Peyer's patch (tissue), 4 donors: ENCODE measurements around the gene MXRA7. TPM values are rescaled to one million over a fixed set of nuclear protein-coding genes. Genes with fewer than 3 reads are reported as not detected.
"Not testable (repeated sequence)": the region's sequence is repeated elsewhere in the genome, so short reads cannot be mapped to it uniquely, and the experiment has no call there.

Experiments used
- DNase-seq, 3 donors: peaks; one replicate each; pipeline ENCODE4 v3.0.0-alpha.2; 2017 to 2019
- H3K27ac ChIP-seq, 4 donors: fragments of 200-600 bp; sonication (generic); one replicate each; pipeline ENCODE4 v1.5.1; 2016 to 2019
- H3K27me3 ChIP-seq, 2 donors: fragments of 200-600 bp; sonication (generic); one replicate each; pipeline ENCODE4 v1.5.1; 2019
- H3K36me3 ChIP-seq, 3 donors: fragments of 200-600 bp; sonication (generic); one replicate each; pipeline ENCODE4 v1.5.1; 2016 to 2019
- H3K4me1 ChIP-seq, 4 donors: fragments of 200-600 bp; sonication (generic); one replicate each; pipeline ENCODE4 v1.5.1; 2016 to 2019
- H3K4me3 ChIP-seq, 4 donors: fragments of 200-600 bp; sonication (generic); 1 replicate in 3 of 4; 2 replicates in 1 of 4; pipeline ENCODE4 v1.5.1; 2016 to 2019; ENCODE audit warnings: mild to moderate bottlenecking in 1 of 4
- H3K9me3 ChIP-seq, 4 donors: fragments of 200-600 bp; sonication (generic); one replicate each; pipeline ENCODE4 v1.5.1; 2016 to 2019; ENCODE audit warnings: mild to moderate bottlenecking in 1 of 4
- CTCF ChIP-seq, 6 experiments: fragments of 450-650 bp in 4 of 6; fragments of 200-600 bp in 2 of 6; sonication (generic) in 1 of 6; IDR thresholded peaks; one replicate each; pipeline ENCODE4 v1.5.1; 2017 to 2019; ENCODE audit warnings: antibody characterized with exemption in 6 of 6, mild to moderate bottlenecking in 3 of 6, moderate library complexity in 1 of 6
- POLR2A ChIP-seq, 2 donors: fragments of 450-650 bp; IDR thresholded peaks; one replicate each; pipeline ENCODE4 v1.5.1; 2017; ENCODE audit warnings: antibody characterized with exemption in 2 of 2, mild to moderate bottlenecking in 2 of 2, moderate library complexity in 2 of 2
- total RNA-seq, 4 donors: library from RNA; depleted of rRNA; stranded (reverse); fragments of >200 nt; gene quantifications; one replicate each; pipeline ENCODE4 v1.1.0, GENCODE V29; 2016

Gene MXRA7
- total RNA-seq, 4 donors from 2014 or later = 9.1 to 27.3 (median 23.4) TPM

GRCh38 chr17:76642032-76642561 is 68.7 kb downstream of the MXRA7 start:
- peaks cover 0 to 9% (median 0%) of the 10 kb centered on the region in 3 donors for H3K36me3 ChIP-seq
- no peaks in the 10 kb centered on the region for H3K27me3 ChIP-seq
- peak overlapping the region in 3 of 4 donors; percentile 56 to 70 (median 67) for H3K27ac ChIP-seq
- peaks cover 0 to 4% (median 0%) of the 10 kb centered on the region in 4 donors for H3K9me3 ChIP-seq
- peak overlapping the region in 3 of 4 donors; percentile 18 to 49 (median 43) for H3K4me3 ChIP-seq
- TF ChIP-seq CTCF (IDR thresholded peaks at IDR 0.05) (no peak), POLR2A (IDR thresholded peaks at IDR 0.05) (no peak)
- peaks cover 0 to 20% (median 0%) of the 10 kb centered on the region in 4 donors for H3K4me1 ChIP-seq
- no peak for DNase-seq

DNA sequence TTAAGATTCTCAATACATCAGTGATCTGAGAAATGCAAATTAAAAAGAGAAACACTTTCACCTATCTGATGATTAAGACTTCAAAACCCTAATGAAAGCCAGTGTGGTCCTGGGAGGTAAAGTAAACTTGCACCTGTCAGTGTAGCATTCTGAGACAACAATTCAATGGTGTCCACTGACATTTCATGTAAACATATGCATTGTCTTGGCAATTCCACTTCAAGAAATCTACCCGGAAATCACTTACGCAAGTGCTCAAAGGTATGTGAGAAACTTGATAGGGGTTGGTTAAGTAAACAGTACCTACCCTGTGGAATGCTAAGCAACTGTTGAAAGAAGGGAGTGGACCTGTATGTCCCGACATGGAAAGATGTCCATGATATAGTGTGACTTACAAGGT is 69.3 kb downstream of the MXRA7 start:
- Histone ChIP-seq H3K36me3 (peaks cover 0 to 9% (median 0%) of the 10 kb centered on the region in 3 donors), H3K27me3 (no peaks in the 10 kb centered on the region), H3K27ac (peak overlapping the region in 1 of 4 donors; percentile 26), H3K9me3 (peaks cover 0 to 4% (median 0%) of the 10 kb centered on the region in 4 donors), H3K4me1 (peaks cover 0 to 20% (median 0%) of the 10 kb centered on the region in 4 donors), H3K4me3 (peak overlapping the region in 2 of 4 donors; percentile 1 to 43)
- no peak for TF ChIP-seq CTCF (IDR thresholded peaks at IDR 0.05)
- TF ChIP-seq POLR2A (IDR thresholded peaks at IDR 0.05) = no peak
- no peak for DNase-seq

DNA sequence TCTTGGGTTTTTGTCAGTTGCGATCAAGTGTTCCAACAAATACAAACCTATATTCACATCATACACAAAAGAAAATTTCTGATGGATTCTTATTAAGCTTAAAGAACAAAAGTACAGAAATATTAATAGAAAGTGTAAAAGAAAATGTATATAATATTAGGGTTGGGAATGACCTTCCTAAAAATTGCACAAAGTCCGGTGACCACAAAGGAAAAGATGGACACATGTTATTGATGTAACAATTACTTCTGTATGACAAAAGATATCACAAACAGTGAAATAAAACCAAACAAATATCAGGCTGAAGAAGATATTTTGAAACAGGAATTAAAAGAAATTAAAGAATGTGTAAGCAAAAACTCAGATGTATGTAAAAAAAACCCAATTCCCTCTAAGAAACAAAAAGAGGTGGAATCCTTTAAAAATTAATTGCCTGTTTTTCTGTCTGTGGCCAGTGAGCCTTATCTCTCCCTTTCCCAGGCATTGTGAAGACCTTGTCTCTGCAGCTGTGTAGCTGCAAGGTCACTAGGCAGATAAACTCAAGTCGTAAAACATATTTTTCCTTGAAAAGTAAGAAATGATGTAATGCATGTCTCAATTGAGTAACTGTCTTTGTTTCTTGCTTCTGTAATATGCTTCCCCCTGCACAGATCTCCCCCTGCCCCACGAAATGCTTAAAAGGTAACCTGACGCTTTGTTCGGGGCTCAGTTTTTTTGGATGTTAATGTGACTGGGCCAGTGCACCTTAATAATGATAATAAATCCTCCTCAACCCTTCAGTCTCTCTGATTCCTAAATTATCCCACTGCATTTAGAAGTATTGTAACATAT is 70.0 kb downstream of the MXRA7 start:
- TF ChIP-seq POLR2A (IDR thresholded peaks at IDR 0.05) (no peak), CTCF (IDR thresholded peaks at IDR 0.05) (no peak)
- H3K36me3 ChIP-seq = peaks cover 0 to 9% (median 0%) of the 10 kb centered on the region in 3 donors
- H3K4me1 ChIP-seq = peaks cover 0 to 16% (median 0%) of the 10 kb centered on the region in 4 donors
- peaks cover 0 to 3% (median 0%) of the 10 kb centered on the region in 4 donors for H3K9me3 ChIP-seq
- H3K27ac ChIP-seq = peak overlapping the region in 1 of 4 donors; percentile 26
- H3K4me3 ChIP-seq = peak overlapping the region in 2 of 4 donors; percentile 1 to 43
- DNase-seq = no peak
- H3K27me3 ChIP-seq = no peaks in the 10 kb centered on the region

- Histone ChIP-seq H3K36me3 (peaks cover 0 to 9% (median 0%) of the 10 kb centered on the region in 3 donors), H3K9me3 (no peaks in the 10 kb centered on the region), H3K4me3 (no peak overlapping the region), H3K27me3 (no peaks in the 10 kb centered on the region), H3K4me1 (peaks cover 0 to 11% (median 0%) of the 10 kb centered on the region in 4 donors), H3K27ac (no peak overlapping the region)
- TF ChIP-seq CTCF (IDR thresholded peaks at IDR 0.05) (no peak), POLR2A (IDR thresholded peaks at IDR 0.05) (no peak)
- no peak for DNase-seq
These were observed 72.5 kb downstream of the MXRA7 start for GRCh38 chr17:76638263-76638662.

- not testable (repeated sequence) for H3K36me3 ChIP-seq, H3K27me3 ChIP-seq, H3K9me3 ChIP-seq, H3K4me3 ChIP-seq, H3K27ac ChIP-seq
- H3K4me1 ChIP-seq = peaks cover 0 to 12% (median 0%) of the 10 kb centered on the region in 4 donors
- DNase-seq = peak in 2 of 3 donors; percentile 8 to 9
These were observed 74.1 kb downstream of the MXRA7 start for GRCh38 chr17:76636486-76637206.
